RKO (cell line): Measurements from ENCODE around the gene CANT1.
"Not testable (repeated sequence)": the region's sequence is repeated elsewhere in the genome, so short reads cannot be mapped to it uniquely, and the experiment has no call there.

Experiments
- DNase-seq: peaks from one replicate; pipeline ENCODE4 v3.0.0-alpha.2; 2016; ENCODE audit warnings: low spot score

The CANT1 gene

GRCh38 chr17:78958641-78959127 lies 50.9 kb downstream of the CANT1 start:
- no peak for DNase-seq

DNA sequence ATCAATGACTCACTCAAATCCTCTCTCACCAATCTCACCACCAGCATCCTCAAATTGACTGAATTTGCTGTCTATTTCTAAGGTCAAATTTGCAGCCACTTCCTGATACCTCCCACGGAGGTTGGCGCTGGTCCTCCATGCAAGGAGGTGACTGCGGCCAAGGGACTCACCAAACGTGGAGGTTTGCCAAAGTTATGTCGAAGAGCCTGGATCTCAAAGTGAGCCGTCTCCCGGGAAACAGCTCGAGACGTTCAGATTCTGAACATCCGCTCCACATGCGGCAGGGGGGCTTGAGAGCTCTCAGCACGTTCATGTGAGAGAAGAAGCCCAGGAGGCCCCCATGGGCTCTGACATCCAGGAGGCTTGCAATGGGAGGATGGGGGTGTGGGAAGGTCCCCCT lies 52.4 kb downstream of the CANT1 start:
- no peak for DNase-seq

GRCh38 chr17:78956254-78956653 lies 53.3 kb downstream of the CANT1 start:
- no peak for DNase-seq

GRCh38 chr17:78954684-78955083 lies 54.9 kb downstream of the CANT1 start:
- DNase-seq, result no peak

- DNase-seq, result no peak
Measured at GRCh38 chr17:78953356-78954350, 55.9 kb downstream of the CANT1 start.

DNA sequence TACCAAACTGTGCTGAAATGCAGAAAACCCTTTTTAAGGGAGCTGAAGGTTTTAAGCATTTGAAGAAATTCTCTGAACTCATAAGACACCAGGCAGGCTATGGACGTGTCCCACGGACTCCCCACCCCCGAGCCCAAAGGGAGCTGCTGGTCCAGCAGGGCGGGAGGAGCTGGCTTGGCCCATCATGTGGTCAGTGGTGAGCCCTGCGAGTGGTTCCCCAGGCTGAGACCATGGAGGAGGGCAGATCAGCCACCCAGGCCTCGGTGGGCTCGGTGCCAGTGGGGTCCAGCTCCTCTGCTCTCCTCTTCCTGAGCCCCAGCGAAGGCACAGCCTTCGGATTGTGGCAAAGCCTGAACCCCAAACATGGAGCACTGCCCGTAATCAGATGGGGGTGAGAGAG lies 56.9 kb downstream of the CANT1 start:
- no peak for DNase-seq

DNA sequence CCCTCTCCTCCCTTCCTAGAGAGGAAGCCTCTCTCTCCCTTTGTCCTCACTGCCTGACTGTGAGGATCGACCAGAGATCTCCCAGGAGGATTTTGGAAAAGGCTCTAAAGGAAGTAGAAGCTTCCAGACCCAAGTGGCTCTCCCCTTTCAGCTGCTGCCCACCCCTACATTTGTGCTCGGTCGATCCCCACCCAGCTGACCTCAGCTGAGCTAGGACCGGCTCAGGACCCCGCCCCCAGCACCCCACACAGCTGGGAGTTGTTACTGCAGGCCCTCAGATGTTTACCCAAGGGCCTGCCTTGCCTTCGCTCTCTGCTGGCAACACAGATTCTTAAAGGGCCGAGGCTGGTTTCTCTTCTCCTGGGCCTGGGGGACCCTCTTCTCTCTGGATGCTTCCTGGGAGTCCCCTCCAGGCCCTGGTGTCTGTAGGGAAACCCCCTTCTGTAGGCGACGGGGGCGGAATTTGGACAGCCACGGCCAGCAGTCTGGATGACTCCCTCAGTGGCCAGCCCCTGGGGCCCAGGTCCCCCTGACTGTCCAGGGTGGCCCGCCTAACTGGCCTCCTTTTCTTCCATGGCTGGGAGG lies 57.5 kb downstream of the CANT1 start:
- DNase-seq, result no peak

DNA sequence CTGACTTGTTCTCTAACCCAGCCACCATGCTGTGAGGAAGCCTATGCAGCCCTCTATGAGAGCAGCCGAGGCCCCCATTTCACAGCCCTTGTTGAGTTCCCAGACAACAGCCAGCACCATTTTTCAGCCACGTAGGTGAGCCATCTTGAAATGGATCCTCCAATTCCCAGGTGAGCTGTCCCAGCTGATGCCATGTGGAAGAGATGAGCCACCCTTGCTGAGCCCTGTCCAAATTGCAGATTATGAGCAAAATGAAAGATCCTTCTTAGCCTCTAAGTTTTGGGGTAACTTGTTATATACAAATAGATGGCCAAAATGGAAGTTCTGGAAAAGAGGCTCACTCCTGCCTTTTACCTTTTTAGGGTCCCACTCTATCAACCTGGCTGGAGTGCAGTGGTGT lies 58.7 kb downstream of the CANT1 start:
- DNase-seq, result no peak

DNA sequence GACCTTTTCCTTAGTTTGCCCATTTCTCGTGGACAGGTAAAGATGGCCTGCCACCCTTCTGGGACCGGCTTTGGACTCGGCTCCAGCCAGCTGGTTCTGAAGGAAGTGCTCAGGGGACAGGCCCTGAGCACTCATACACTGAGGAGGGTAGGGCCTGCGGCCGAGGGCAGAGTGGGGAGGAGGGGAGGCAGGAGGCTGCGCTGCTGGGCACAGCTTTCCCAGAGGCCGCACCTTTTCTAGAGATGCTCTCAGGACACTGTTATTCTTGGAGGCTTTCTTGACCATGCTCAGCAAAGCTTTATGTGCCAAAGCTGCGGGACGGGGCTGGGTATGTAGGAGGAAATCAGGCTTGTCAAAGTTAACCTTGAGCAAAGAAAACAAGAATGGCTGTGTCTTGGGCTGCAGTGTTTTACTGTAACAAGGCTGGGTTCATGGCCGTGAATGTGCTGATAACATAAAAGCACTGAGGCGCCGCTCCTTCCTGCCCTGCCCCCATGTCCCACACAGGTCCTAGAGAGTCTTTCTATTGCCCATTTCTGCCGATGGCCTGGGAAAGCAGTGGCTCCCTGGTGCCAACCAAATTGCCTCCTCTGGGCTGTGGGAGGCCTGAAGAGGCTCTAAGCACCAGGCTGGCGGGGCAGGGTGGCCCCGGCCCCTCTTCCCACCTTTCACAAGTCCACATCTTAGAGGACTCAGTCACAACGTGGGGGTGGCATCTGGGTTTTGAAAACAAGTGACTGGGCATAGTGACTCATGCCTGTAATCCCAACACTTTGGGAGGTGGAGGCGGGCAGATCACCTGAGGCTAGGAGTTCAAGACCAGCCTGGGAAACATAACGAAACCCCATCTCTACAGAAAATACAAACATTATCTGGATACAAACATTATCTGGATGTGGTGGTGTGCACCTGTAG lies 62.1 kb downstream of the CANT1 start:
- DNase-seq, result no peak

- no peak for DNase-seq
Measured at GRCh38 chr17:78946631-78947030, 62.9 kb downstream of the CANT1 start.

- no peak for DNase-seq
Measured at GRCh38 chr17:78946131-78946530, 63.4 kb downstream of the CANT1 start.

DNA sequence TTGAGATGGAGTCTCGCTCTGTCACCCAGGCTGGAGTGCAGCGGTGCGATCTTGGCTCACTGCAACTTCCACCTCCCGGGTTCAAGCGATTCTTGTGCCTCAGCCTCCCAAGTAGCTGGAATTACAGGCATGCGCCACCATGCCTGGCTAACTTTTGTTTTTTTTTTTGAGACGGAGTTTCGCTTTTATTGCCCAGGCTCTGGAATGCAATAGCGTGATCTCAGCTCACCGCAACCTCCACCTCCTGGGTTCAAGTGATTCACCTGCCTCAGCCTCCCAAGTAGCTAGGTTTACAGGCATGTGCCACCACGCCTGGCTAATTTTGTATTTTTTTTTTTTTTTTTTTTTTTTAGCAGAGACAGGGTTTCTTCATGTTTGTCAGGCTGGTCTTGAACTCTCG lies 64.1 kb downstream of the CANT1 start:
- DNase-seq, result not testable (repeated sequence)

- DNase-seq, result no peak
Measured at GRCh38 chr17:78944956-78945355, 64.6 kb downstream of the CANT1 start.

GRCh38 chr17:78944026-78944425 lies 65.5 kb downstream of the CANT1 start:
- DNase-seq, result no peak
